RCC 7860 (cell line): ENCODE data around the gene BRSK2.

Source experiments
- DNase-seq: peaks from one replicate; pipeline ENCODE4 v3.0.0-alpha.2; 2015; ENCODE audit warnings: low spot score
- FAIRE-seq: peaks from 2 replicates; lab custom pipeline; 2012; peaks lifted over from hg19 to GRCh38; lab: Jason Lieb, UNC

The BRSK2 gene

DNA sequence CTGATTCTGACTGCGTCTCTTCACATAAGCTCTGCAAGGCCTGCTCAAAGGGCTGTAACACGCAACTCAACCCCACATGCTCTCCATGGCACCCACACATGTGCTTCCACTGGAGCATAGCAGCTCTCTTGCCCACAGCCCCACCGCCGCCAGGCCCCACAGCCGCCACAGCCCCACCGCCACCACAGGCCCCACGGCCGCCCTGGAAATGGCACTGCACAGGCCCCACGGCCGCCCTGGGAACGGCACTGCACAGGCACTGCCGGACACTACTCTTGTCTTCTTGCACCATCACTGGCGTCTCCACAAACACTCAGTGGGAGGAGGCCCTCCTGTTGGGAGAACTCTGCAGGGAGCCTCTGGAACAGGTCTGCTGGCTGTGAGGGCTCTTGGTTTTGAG lies 88.3 kb downstream of the BRSK2 start:
- no peak for DNase-seq
- FAIRE-seq, result no peak

DNA sequence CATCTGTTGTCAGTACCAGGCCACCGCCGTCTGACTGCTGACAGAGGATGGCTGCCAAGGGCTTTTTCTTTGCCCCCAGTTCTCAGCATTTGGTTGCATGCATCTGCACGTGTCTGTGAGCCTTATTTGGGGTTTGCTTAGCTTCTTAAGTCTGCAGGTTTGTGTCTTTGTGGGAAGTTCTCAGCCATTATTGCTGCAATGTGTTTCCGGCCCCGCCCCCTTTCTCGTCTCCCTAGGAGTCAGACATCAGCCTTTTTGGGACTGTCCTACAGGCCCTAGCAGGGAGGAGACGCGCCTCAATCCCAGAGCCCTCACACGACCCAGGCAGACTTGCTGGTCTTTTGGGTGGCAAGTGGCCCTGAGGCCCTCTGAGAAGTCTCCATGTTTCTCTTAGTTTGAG lies 88.8 kb downstream of the BRSK2 start:
- FAIRE-seq (no peak), DNase-seq (no peak)

DNA sequence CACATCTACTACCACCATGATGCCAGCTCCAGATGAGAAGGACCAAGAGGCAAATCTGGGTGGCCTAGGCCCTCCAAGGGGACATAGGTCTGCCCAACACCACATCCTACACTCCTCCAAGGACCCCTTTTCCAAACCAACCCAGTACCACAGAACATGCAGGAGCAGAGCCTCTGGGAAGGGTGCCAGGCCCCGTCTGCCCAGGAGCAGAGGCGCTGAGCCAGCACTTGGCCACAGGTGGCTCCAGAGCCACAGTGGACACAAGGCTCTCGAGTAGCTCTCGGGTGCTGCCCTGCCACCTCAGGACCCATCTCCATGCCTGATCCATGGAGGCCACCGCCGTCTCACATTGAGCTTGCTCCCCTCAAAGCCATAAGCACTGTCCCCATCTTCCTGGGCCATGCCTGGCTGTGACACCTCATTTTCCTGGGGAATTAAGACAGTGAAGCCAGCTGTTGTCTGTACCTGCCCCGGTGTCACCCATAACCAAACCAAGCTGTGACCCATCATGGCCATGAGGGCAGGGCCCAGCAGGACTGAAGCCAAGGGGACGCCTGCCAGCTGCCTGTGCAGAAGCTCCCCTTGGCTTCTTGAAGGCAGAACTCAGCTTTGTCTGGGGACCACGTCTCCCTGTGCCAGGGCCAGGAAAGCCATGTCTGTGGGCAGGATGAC lies 89.4 kb downstream of the BRSK2 start:
- DNase-seq (no peak), FAIRE-seq (no peak)

DNA sequence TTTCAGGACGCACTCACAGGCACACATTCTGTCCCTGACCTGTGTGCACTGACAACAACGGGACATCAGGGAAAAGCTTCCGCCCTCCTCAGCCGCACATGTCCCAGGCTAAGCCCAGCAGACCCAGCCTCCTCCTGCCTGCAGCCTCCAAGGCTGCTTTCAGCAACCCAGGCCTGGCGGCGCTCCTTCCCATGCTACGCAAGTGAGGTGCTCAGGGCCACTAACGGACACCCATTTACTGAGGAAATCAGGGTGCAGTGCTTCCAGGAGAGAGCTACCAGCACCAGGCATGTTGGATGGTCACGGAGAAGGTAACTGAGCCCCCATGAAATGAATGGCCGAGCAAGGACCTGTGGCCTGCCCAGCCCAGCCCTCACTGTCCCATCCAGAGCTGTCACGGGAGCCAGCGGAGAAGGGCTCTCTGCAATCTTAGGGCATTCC lies 90.0 kb downstream of the BRSK2 start:
- DNase-seq (no peak), FAIRE-seq (no peak)

DNA sequence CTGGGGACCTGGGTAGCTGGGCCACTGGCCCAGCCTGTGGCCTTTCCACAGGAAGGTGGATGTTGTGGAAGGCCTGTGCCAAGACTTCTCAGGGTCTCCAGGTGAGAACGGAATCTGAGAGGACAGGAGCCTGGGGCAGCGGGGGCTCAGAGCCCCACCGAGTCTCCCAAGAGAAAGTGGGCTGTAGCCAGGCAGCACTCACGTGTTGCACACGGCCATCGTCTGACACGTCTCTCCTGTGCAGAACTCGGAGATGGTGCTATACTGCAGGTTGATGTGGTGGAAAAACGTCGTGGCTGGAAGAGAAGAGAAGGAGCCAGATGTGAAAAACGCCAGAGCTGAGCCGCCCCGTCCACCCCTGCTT lies 90.4 kb downstream of the BRSK2 start:
- FAIRE-seq, result no peak
- no peak for DNase-seq

DNA sequence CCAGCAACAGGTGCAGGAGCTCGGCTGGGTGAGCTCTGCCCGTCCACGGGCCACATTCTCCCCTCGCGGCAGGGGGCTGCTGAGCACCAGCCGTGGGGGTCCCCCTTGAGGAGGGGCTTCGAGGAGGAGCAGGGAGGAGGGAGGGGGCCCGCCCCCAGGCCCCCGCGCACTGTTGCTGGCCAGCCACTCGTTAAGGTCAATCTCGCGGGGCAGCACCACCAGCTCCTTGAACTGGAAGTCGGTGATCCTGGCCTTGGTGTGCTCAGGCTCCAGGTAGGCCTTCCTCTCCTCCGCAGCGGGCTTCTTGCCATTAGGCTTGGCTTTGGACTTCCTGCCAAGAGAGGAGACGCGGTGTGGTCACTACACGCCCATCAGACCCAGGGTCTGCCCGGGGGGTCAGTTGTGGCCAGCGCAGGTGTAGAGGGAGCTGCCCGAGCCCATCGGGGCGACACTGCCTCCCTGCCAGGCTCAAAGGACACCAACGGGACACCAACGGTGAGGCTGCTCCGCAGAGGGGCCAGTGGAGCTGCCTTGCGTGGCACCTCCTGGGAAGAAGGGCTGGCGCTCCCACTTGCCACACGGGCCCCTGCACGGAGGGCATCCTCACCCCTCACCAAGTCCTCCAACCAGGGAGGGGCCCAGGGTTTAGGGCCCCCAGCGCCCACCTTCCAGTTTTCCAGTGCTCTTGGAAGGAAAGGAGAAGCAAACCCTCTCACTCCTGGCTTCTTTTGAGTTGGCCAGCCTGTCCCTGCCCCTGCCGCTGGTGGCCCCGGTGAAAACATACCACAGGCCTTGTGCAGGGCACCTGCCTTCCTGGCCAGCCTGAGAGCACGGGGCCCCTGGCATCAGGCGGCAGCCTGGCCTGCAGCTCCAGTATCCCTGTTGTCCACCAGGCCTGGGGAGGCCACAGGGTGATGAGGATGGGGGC lies 91.1 kb downstream of the BRSK2 start:
- FAIRE-seq, result no peak
- no peak for DNase-seq

DNA sequence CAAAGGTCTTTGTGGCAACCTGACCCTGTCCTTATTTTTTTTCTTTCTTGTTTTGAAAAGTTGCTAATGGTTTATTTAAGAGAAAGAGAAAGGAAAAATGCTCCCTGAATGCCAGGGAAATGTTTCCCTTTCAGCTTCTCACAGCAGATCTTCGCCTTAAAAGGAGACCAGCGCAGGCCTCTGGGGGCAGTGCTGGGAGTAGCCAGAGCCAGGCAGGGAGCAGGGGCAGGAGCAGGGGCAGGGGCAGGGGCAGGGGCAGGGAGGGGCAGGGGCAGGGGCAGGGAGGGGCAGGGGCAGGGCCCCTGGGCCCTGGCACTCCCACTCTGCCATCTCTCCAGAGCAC lies 91.7 kb downstream of the BRSK2 start:
- no peak for DNase-seq
- FAIRE-seq, result no peak

DNA sequence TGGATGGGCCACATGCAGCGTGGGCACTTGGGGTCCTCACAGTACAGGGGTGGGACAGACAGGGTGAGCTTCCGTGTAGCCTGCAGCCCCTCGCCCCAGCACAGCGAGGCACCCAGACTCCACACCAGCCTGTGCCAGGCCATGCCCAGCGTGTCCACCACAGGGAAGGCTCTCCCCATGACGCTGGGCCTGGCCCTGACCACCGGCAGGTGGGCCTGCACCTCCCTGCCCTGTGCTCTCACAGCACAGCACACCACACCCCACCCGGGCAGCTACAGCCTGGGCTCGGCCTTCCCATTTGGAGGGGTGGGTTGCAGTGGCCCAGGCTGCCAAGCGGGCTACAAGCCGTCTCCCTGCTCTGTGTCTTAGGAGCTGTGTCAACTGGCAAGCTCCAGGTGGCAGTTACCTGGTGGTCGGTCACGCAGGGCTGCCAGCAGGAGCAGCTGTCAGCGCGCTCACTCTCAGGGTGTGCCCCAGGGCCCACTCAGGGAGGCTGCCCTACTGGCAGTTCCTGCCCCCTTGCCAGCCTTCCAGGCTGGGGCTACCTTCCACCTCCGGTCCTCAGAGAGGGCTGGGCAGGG lies 92.2 kb downstream of the BRSK2 start:
- DNase-seq (no peak), FAIRE-seq (no peak)

DNA sequence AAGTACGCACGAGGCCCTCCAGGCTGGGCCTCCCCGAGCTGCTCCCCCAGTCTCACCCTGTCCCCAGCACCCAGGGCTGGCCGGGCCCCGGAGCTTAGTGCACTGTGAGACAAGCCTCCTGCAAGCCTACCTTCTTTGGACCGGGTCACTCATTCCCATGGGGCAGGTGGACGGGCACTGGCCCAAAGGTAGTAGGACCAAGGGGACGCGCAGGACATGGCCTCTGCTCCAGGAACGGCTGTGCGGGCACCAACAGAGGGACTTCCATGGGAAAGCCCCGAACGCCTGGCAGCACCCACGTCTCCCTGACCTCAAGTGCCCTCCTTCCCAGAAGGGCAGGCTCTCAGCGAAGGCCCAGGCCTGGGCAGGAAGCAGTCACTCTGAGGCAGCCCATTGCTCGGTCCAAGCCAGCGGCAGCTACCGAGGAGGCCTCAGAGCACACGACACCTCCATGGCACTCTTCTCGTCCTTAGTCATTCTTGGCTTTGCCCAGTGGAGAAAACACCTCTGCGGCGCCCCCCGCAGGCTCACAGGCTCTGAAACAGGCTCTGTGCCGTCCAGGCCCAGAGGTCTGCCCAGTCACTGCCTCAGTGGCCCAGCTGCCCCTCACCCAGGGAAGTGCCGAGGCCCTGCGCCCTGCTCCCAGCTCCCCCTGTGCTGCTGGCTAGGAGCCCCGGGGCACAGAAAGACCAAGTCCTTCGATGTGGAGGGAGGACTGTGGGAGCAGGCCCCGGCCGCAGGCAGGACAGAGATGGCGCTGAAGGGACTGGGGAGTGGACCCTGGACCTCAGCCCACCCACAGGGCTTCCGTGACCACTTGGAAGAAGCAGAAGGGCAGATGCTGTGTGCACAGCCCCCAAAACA lies 93.1 kb downstream of the BRSK2 start:
- DNase-seq, result no peak
- no peak for FAIRE-seq

DNA sequence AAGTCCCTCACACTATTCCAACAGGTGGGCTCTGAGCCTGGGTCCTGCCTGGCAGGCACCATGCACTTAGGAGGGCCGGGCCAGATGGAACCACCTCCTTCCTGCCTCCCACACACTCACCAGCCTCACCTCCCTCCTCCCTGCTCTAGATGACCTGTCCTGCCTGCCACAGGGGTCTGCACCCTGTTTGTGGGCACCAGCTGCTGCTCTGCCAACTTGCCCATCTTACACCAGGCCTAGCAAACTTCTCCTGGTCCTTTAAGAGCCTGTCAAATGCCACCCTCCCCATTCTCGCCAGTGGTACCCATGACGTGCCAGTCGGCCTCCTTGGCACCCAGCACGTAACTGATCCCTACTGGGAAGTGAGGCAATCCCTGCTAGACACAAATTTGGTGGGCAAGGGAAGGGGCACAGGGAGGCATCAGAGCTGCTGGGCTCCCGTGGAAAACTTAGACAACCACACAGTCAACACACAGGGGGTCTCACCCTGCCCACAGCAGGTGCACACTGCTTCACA lies 93.8 kb downstream of the BRSK2 start:
- DNase-seq (no peak), FAIRE-seq (no peak)

DNA sequence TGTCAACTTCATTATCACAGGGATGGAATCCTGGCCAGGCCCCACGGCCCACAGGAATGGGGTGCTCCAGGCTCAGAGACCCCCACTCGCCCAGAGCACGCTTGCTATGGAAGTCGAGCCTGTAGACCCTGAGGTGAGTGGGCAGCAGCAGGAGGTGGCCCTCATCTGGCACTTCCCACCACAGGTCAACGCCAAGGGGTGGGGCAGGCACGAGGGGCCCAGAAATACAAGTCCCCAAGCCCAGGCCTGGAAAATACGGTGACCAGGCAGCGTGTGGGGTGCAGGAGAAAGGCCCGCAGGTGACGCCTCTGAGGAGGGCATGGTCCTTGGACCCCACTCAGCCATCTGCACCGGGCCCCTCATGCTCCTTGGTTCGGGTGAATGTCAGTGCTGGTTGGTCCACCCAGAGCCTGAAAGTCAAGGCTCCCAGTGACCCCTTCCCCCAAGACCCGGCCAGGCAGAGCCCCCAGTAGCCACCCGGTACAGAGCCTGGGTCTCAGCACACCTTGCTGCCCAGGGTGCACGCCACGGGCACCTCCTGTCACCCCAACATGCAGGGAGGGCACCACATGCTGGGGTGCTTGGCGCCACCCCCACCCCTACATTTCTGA lies 94.4 kb downstream of the BRSK2 start:
- FAIRE-seq (no peak), DNase-seq (no peak)

DNA sequence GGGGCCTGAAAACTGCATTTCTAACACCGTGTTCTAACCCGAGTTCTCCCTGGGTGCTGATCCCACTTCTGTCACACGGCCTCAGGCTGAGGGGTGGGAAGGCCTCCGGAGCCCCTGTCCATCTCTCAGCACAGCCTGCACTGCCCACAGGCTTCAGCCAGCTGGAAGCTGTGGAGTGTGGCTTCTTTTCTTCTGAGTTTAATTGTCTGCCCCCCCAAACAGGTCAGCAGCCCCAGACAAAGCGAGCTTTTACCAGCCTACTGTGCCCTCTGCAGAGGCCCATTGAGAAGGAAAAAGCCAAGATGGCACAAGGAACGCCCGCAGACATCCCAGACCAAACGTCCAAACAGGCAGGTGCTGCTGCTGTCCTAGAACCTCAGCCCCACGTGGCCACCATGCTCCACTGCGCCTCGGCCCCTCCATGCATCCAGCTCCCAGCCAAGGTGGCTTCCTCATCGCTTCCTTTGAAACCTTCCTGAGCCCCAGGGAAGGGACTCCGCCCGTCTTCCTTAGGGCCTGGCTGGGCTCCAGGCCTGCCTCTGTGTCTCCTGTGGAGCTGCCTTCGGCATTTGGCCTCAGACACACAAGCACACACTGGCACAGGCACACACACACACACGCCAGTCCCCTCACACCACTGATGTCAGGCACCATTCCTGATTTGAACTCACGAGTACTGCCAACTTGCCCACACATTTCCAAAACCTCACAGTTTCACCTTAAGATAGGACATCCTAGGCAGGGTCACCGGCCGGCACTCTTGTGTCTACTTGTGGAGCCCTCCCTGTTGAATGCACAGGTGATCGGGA lies 95.2 kb downstream of the BRSK2 start:
- DNase-seq (no peak), FAIRE-seq (no peak)

DNA sequence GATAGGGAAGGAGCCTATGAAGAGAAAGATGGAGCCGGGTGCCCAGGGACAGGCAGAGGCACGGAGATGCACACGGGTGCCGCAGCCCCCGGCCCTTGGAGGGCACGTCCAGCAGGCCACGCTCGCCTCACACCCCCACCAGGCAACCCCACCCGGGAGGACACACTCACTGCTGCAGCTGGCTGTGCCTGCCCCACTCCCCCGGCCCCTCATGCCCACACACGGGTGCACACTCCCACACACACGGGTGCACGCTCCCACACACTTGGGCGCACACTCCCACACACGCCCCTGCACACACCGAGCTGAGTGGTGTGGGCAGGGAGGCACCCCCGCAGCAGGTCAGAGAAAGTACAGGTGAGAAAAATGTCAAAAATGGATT lies 95.8 kb downstream of the BRSK2 start:
- DNase-seq, result no peak
- no peak for FAIRE-seq

DNA sequence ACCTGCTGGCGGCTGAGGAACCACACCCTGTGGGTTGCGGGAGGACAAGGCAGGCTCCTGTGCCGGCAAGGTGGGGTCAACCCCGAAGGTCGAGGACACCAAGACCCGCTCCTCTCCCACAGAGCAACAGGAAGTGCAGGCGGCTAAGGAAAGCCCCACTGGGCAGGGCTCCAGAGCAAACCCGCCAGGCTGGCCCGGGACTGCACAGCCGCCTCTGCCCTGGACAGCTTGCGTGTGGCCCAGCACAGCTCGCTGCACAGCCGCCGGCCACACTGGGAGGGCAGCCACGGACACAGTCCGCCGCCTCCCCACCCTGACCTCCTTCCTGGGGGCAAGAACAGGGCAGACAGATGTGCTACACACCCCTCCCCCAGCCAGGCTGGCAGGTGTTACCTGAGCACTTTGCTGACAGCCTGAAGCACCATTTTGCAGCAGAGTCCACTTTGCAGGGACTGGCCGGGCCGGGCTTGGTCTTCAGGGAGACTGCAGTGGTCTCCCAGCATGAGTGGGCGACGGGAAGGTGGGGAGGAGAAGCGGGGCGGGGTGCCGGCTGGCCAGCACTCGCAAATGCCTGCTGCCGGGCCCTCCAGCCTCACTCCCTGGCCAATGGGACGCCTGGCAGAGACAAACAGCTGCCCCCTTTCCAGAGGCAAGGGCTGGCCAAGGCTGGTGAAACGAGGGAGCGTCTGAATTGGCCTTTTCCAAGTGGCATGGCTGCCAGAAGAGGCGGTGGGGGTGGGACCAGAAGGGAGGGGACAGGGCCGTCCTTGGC lies 96.5 kb downstream of the BRSK2 start, which contains the start of gene MOB2:
TSS of gene MOB2 (minus strand) at position 726 of the 772 bp plus-strand sequence. CDS start at position 503, 223 bp downstream.
- DNase-seq (peak; percentile 3), FAIRE-seq (no peak)

DNA sequence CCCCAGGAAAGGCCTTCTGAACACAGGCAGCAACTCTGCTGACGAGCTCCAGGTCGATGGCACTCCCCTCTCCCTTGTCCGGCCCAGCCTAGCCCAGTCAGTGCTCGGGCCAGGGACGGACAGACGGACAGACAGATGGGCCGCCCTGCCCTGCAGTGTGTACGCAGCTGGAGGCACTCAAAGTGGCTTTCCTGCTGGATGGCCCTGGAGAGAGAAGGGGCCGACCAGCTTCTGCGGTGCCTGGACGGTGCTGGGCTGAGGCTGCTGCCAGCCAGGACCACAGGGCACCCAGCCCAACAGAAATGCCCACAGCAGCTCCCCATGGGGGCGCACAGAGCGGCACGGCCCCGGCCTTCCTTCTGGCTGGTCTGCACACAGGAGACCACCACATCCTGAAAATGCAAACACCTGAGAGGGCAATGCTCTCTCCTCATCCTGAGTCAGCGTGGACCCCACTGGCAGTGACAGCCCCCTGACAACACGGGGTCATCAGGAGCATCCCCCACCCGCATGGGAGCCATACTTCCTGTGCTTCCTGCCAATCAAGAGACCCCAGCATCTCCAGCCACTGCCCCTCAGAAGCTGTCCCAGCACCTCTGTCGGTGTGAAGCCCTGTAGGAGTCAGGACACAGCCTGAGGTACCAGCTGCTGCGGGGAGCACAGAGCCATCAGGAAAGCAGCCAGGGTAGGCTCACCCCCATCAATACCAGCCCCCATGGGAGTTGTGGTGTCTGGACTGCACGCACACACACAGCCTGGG lies 97.5 kb downstream of the BRSK2 start:
- no peak for FAIRE-seq

DNA sequence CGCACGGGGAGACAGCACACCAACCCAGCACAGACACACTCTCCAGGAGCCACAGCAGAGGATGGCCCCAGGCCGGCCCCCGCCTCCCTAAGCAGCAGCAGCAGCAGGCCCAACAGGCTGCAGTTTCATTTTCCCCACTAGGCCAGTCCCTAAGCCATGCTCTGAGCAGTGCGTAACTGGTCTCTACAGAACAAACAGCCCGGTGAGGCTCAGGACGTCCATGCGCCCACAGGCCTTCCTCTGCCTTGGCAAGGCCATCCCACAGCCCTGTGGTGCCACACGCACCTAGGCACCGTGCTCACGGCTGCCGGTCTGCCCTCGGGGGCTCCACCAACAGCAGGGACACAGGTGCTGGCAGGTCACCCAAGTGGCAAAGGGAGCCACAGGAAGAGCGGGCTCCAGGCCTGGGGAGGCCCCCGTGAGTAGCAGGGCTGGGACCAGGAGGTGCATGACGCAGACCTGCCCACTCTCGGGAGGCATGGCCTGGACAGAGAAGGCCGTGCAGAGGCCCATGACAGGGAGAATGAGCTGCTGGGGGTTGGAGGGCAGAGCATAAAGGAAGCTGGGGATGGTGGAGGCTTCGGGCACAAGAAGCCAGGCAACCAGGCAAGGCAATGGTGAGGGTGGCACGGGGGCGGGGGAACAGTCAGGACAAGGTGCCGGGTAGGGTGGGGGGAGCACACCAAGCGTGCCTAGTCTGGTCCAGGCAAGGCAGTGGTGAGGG lies 98.3 kb downstream of the BRSK2 start:
- no peak for FAIRE-seq
- DNase-seq, result no peak

More for the DNA sequence above, 97.5 kb downstream of the BRSK2 start:
- no peak for DNase-seq

DNA sequence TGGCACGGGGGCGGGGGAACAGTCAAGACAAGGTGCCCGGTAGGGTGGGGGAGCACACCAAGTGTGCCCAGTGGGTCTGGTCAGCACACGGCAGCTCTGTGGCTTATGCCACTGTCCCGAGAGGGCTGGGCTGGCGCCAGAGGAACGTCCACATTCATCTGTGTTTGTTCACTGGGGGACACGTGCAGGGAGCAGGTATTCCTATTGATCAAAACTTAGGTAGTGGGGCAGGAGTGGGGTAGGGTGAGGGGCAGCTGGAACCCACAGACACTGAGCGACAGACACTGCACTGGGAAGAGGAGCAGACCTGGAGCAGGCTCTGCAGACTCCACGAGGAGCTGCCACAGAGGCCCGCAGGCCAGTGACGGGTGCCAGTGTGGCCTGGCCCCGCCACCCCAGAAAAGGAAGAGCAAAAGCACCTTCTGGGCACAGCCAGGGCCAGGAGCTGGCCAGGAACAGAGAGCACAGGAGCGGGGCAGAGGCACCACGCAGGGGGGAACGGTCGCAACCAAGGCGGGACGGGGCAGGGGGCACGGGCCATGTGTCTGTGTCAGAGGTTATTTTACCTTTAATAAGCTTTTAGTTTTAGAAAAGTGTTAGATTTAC lies 98.9 kb downstream of the BRSK2 start:
- no peak for DNase-seq
- FAIRE-seq, result no peak
